NB4 (cell line): ENCODE results near the gene HOXC4.
"Not testable (repeated sequence)": the region's sequence is repeated elsewhere in the genome, so short reads cannot be mapped to it uniquely, and the experiment has no call there.

Experiments used
- DNase-seq: peaks from one replicate; pipeline ENCODE4 v3.0.0; 2010; ENCODE audit warnings: low read depth
- H3K4me3 ChIP-seq: one replicate; pipeline ENCODE4 v1.5.1; 2011; ENCODE audit warnings: mild to moderate bottlenecking, low read depth, low read length, moderate library complexity
- CTCF ChIP-seq: IDR thresholded peaks from one replicate; pipeline ENCODE4 v1.5.1; 2012; ENCODE audit warnings: low read depth, low read length
- MYC ChIP-seq: IDR thresholded peaks from 2 replicates; pipeline ENCODE4 v1.6.1; 2011; ENCODE audit warnings: low read depth, low read length
- POLR2A ChIP-seq: IDR thresholded peaks from 2 replicates; pipeline ENCODE4 v1.6.1; 2011; ENCODE audit warnings: mild to moderate bottlenecking; ENCODE audit not compliant: insufficient read length; ENCODE audit errors: extremely low read depth
- TF ChIP-seq, protein P1 (sequence below): IDR thresholded peaks from 2 replicates; pipeline ENCODE4 v1.6.1; 2011; ENCODE audit warnings: low read depth, low read length

HOXC4 gene

DNA sequence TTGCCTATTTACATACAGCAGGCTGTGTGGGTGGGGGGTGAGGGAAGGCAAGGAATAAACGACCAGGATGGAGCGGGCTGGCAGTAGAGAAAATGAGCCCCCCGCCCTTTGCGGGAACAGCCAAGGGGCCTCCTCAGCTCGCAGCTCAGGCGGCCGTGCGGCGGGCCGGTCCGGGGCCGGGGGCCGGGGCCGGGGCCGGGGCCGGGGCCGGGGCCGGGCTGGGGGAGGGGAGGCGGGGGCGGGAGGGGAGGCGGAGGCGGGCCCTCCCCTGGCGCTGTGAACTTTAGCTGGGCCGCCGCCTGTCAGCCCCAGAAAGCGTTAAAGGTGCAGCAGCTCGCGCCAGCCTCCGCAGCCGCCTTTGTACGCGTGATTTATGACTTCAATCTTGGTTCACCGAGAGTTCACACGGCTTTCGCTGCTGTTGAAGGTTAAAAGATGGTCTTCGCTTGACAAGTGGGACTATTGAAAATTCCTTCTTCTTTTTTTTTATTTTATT, 28.8 kb downstream of the HOXC4 start:
- H3K4me3 ChIP-seq, result no peak overlapping the region

DNA sequence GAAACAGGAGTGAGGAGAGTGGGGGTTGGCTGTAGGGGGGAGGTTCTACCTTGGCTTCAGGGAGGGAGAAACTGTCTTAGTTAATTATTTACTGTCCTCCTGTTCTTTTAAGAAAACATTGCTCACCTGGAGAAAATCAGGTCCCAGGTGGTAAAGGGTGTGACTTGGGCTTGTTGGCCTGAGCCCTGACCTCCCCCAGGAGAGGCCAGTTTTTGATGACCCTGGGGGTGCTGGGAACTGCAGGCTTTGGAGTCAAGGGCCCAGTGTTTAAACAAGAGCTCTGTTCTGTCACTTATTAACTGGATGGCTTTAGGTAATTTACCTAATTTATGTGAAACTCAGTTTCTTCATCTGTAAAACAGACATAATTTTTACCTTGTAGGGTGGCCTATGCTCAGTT, 34.4 kb downstream of the HOXC4 start:
- not testable (repeated sequence) for DNase-seq, H3K4me3 ChIP-seq

More for the DNA sequence above, 28.8 kb downstream of the HOXC4 start:
- TF ChIP-seq POLR2A (no peak), CTCF (no peak), MYC (no peak)
- TF ChIP-seq, protein P1, sequence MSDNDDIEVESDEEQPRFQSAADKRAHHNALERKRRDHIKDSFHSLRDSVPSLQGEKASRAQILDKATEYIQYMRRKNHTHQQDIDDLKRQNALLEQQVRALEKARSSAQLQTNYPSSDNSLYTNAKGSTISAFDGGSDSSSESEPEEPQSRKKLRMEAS, result no peak
- no peak for DNase-seq

DNA sequence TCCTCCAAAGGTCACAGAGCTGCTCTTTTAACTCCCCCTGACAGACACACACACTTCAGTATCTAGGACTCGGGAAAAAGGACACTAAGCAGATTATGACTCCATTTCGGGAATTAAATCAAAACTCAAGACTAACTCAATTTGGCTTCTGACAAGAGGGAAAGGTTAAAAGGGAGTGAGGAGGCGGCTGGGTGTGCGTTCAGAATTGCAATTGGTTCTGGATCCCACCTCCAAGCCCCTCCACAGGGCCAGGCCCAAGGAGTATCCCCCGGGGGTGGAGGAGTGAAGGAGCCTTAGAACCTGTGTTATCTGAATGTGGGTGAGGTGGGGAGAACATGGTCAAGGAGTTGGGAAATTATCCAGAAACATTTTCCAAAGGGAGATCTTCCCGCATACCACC, 35.8 kb downstream of the HOXC4 start:
- DNase-seq, result not testable (repeated sequence)

DNA sequence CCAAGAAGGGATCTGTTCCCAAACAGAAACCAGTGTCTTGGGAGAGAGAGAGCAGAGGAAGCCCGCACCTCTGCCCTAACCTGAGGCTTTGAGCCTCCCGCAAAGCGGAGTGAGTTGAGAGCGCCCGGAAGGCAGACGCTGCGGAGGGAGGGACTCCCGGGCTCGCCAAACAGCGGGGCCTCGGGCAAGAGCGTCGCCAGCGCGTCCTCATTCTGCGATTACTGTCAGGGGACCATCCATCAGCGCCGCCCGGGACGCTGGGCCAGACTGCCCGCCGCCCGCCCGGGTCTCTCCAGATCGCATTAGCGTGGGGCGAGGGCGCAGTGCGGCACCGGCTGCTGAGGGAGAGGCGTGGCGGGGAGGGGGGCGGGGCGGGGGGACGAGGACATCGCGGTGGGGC, 36.7 kb downstream of the HOXC4 start:
- not testable (repeated sequence) for H3K4me3 ChIP-seq

More for the DNA sequence above, 35.8 kb downstream of the HOXC4 start:
- not testable (repeated sequence) for H3K4me3 ChIP-seq

DNA sequence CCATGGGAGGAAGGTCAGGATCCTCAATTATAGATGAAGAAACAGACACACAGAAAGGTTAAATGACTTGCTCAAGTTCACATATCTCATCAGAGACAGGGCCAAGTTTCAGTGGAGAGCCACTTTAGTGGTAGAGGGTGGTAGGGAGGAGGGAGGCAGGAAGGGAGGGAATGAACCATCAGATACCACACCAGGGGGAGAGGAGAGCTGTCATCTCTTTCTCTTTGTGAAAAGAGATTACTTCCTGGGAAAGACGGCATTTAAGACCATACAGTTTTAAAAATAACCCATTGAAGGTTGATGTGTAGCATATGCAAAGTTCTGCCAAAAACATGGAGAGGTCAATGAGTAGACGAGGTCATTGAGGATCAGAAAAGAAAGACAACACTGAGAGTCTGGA, 39.3 kb downstream of the HOXC4 start:
- H3K4me3 ChIP-seq, DNase-seq: not testable (repeated sequence)

More for the DNA sequence above, 36.7 kb downstream of the HOXC4 start:
- DNase-seq, result not testable (repeated sequence)

- not testable (repeated sequence) for DNase-seq, H3K4me3 ChIP-seq
These were observed 42.3 kb downstream of the HOXC4 start for GRCh38 chr12:54095928-54096327.

GRCh38 chr12:54098644-54099043, 45.0 kb downstream of the HOXC4 start:
- H3K4me3 ChIP-seq, DNase-seq: not testable (repeated sequence)

- not testable (repeated sequence) for DNase-seq, H3K4me3 ChIP-seq
These were observed 47.0 kb downstream of the HOXC4 start for GRCh38 chr12:54100588-54100987.

DNA sequence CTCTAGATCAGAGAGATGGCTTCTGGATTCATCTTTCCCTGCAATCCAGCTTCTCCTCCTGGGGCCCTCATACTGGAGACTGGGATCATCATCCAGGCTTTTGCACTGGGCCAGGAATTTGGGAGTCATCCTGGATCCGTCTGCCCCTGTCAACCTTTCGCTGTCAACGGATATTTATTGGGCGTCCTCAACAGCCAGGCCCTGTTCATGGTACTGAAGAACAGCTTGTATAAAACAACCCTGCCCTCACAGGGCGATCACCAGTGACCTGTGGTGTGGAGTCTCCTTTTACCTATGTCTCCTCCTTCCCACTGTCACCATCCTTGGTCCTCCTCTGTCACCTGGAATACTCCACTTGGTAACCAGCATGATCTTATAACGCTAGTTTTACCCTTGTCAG, 48.6 kb downstream of the HOXC4 start:
- not testable (repeated sequence) for H3K4me3 ChIP-seq, DNase-seq

GRCh38 chr12:54103827-54104226, 50.2 kb downstream of the HOXC4 start:
- not testable (repeated sequence) for H3K4me3 ChIP-seq, DNase-seq
